GM21515 (cell line): ENCODE measurements around the gene RRP1.

Experiments used
- ATAC-seq: cut with Tn5 transposase; IDR thresholded peaks from one replicate; pipeline ENCODE4 v1.9.1; 2021; ENCODE audit not compliant: unreplicated experiment

The RRP1 gene

GRCh38 chr21:43758111-43758641, 31.2 kb upstream of the RRP1 start:
- ATAC-seq: no peak

- ATAC-seq: no peak
These were observed 30.6 kb upstream of the RRP1 start for GRCh38 chr21:43758811-43759210.

- no peak for ATAC-seq
These were observed 29.7 kb upstream of the RRP1 start for GRCh38 chr21:43759651-43760050.

- no peak for ATAC-seq
These were observed 28.9 kb upstream of the RRP1 start for GRCh38 chr21:43760391-43760958.

GRCh38 chr21:43761886-43762285, 27.5 kb upstream of the RRP1 start:
- no peak for ATAC-seq

- ATAC-seq: no peak
These were observed 26.9 kb upstream of the RRP1 start for GRCh38 chr21:43762303-43763128.

GRCh38 chr21:43763901-43764523, 25.4 kb upstream of the RRP1 start:
- ATAC-seq: no peak

- ATAC-seq: no peak
These were observed 24.5 kb upstream of the RRP1 start for GRCh38 chr21:43764576-43765495.

- ATAC-seq: no peak
These were observed 22.5 kb upstream of the RRP1 start for GRCh38 chr21:43766734-43767497.

- no peak for ATAC-seq
These were observed 21.8 kb upstream of the RRP1 start for GRCh38 chr21:43767498-43767983.

GRCh38 chr21:43767984-43768867, 21.2 kb upstream of the RRP1 start:
- ATAC-seq: no peak

GRCh38 chr21:43768868-43769167, 20.6 kb upstream of the RRP1 start:
- ATAC-seq: no peak

- ATAC-seq: no peak
These were observed 19.9 kb upstream of the RRP1 start for GRCh38 chr21:43769325-43769958.

GRCh38 chr21:43770066-43770655, 19.2 kb upstream of the RRP1 start:
- no peak for ATAC-seq

- ATAC-seq: no peak
These were observed 18.1 kb upstream of the RRP1 start for GRCh38 chr21:43771199-43771675.

- ATAC-seq: no peak
These were observed 17.5 kb upstream of the RRP1 start for GRCh38 chr21:43771698-43772424.

- ATAC-seq: no peak
These were observed 17.0 kb upstream of the RRP1 start for GRCh38 chr21:43772425-43772821.

GRCh38 chr21:43774163-43774562, 15.2 kb upstream of the RRP1 start:
- ATAC-seq: no peak
